Stimulated activated CD8-positive, alpha-beta memory T cell treated with anti-CD3 and anti-CD28 coated beads, Interleukin-2, amount 100 ng/mL, for 48 hours (primary cell): ENCODE data around the gene GABRA1.

ENCODE experiments used
- DNase-seq, 2 donors: peaks; one replicate each; pipeline ENCODE4 v3.0.0-alpha.2; 2020; ENCODE audit warnings: low read depth in 2 of 2

GABRA1 gene

DNA sequence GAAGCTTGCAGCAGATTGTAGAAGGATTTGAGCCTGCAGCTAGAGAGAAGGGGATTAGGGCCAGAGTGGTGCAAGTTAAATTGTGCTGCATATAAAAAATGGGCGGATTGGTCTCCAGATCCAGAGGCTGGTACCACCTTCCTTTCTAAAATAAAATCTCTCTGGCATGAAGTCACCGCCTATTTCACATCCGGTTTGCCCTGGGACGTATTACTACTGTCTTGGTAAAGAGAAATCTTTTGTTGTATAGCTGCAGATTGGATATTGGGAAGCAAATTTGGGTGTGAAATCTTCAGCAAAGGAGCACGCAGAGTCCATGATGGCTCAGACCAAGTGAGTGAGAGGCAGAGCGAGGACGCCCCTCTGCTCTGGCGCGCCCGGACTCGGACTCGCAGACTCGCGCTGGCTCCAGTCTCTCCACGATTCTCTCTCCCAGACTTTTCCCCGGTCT lies at the start of gene GABRA1:
GABRA1 (plus strand) TSS at position 180 of the 451 bp plus-strand sequence. CDS start 2,691 bp downstream, outside the sequence.
- no peak for DNase-seq

DNA sequence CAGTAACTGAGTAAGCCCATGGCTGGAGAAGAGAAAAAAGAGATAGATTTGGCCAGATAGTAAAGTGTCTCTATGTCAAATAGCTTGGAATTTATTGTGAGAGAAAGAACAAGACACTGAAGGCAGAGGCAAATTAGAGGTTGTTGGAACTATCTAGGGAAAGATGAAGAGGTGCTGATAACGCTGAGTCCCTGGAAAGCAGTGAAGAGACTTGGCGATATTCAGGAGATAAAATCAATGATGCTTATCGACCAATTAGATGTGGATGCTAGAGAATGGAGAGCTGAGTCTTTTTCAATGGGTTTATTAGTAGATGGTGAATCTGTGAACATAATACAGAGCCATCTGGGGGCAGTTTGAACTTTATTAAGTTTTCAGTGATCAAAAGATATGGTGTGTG lies 48.6 kb upstream of the GABRA1 start:
- no peak for DNase-seq

- no peak for DNase-seq
Measured at GRCh38 chr5:161804263-161804662, 43.7 kb upstream of the GABRA1 start.

- no peak for DNase-seq
Measured at GRCh38 chr5:161846746-161847145, 1.2 kb upstream of the GABRA1 start.

DNA sequence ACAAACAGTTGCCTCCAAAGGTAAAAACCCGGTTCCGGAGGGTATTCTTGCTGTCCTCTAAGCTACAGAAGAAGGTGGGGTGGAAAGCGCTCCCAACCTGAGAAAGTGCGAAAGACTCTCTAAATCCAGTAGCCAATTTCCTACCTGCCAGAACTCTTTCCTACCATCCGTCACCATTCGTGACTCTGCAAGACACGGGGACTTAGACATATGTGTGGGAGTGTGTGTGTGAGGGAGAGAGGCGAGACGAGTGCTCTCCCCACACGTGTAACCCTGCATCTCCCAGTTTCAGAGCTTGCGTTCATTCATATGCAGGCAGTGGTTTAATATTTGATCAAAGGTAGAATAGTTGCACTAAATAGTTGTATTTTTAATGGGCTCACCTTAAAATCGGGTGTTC lies 473 bp upstream of the GABRA1 start:
- DNase-seq: no peak

- DNase-seq: no peak
Measured at GRCh38 chr5:161850491-161850890, 2.6 kb downstream of the GABRA1 start.

DNA sequence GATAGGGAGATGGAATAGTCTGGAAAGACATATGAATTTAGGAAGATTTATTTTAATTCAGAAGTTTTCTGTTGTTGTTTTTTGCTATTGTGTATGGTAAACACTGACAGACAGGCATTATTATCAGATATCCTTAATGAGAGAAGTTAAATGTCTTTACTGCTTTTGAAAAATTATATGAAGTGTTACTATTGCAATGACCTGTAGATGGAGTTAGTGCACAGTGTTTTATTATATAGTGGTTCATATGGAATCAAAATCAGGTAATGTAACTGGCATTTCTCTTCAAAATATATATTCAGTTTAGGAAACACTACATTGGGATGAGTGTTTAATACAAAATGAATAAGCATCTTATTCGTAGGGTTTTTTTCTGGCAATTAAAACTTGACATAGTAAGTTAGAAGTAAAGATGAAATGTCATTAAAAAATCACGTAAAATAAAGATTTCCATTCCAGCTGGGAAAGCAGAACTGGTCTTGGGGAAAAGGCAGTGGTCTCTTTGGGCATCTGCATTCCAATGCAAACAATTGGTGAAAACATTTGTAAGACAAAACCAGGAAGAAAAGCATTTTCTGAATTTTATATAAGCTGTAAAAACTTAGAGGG lies 3.9 kb downstream of the GABRA1 start:
- no peak for DNase-seq

- no peak for DNase-seq
Measured at GRCh38 chr5:161857358-161857757, 9.4 kb downstream of the GABRA1 start.

- no peak for DNase-seq
Measured at GRCh38 chr5:161863259-161863658, 15.3 kb downstream of the GABRA1 start.

- DNase-seq: no peak
Measured at GRCh38 chr5:161863811-161864210, 15.9 kb downstream of the GABRA1 start.

DNA sequence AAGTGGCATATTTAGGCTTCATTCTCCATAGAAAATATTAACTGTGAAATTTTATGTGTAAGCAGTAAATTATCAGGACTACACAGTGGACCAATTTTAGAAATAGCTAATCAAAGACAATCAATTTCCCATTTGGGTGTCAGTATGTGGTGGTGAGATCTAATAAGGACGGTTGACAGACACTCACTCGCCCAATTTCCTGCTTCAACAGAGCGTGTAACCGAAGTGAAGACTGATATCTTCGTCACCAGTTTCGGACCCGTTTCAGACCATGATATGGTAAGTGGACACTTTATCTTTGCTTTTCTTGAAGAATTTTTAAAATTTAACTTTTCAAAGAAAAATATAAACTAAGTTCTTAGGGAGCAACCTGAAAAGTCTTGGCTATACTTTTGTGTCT lies 17.6 kb downstream of the GABRA1 start:
- no peak for DNase-seq

DNA sequence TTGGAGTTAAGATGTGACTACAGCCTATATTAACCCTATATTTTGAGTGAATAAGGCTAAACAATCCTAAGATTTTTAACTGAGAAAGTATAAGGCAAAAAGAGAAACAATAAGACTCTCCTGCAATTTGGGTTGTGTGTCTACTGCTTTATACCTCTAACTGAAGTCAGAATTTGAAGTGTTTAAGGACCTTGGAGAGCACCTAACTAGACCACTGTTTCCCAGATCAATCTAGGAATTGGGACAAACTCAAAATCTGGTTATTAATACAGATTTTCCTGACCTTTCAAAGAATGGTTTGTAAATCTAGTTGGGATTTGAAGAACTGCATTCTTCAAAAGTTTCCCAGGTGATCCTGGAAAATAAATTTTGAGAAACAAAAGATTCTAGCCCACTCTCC lies 42.1 kb downstream of the GABRA1 start:
- no peak for DNase-seq

DNA sequence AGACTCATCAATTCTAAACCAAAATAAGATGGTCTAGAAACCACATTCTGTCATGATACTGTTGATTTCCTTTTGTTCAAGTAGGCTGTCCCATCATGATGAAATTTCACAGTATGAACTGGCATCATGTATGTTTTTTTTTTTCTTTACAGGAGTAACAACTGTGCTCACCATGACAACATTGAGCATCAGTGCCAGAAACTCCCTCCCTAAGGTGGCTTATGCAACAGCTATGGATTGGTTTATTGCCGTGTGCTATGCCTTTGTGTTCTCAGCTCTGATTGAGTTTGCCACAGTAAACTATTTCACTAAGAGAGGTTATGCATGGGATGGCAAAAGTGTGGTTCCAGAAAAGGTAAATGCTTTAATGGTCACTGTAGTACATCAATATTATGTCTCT lies 47.6 kb downstream of the GABRA1 start:
- no peak for DNase-seq

GRCh38 chr5:161897033-161897432 lies 49.1 kb downstream of the GABRA1 start:
- no peak for DNase-seq

DNA sequence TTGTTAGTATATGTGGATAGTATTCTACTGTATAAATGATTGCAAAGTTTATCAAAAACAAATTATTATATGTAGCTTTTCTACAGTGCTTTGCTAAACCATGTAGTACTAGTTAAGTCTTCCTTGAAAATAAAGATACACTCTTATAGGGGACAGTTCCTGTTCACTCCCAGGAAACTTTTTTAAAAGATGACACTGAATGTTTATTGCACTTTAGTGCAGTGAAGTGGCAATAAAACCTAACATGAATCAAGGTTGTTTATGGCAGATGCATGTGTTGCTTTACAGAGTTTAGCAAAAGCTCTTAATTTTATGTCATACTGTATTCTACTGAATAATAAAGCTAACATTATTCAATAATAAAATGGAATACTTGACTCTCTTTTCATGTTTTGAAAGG lies 51.7 kb downstream of the GABRA1 start:
- DNase-seq: no peak

- DNase-seq: no peak
Measured at GRCh38 chr5:161900981-161901380, 53.1 kb downstream of the GABRA1 start.

GRCh38 chr5:161921781-161922180 lies 73.9 kb downstream of the GABRA1 start:
- DNase-seq: no peak

DNA sequence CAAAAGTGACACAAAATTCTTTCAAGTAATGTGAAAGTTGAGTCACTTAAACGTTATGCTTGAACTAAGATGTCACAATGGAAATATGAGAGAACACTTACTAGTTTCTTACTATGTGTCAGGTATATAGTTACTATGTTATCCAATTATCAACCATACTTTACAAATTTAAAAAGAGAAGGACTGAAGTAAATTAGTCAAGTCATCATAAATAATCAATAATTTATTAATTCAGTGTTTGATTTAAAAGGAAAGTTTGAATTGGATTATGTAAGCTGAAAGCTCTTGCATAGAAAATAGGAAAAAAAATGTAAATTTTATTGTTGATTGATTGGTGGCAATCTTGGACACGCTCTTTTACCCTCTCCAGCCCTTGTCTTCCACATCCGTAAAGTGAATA lies 76.3 kb downstream of the GABRA1 start:
- DNase-seq: no peak

- DNase-seq: no peak
Measured at GRCh38 chr5:161925960-161926359, 78.0 kb downstream of the GABRA1 start.

GRCh38 chr5:161934486-161934885 lies 86.6 kb downstream of the GABRA1 start:
- DNase-seq: no peak

DNA sequence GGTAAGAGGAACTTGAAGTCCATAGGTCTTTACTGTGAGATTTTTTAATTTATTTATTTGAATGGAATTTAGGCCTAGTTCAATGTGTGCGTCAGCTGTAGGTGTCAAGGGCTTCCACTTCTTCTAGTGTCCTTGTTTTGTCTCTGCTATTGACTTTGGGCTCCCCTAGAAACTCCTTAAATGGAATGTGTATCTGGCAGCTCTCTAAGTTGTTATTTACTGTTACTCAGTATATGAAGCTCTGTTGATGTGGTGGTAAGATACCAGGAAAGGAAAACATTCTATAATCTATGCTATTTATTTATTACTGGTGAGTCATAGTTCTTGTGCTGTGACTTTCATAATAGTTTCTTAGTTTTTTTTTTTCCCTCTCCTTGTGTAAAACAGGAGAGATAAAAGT lies 97.1 kb downstream of the GABRA1 start:
- DNase-seq: no peak

DNA sequence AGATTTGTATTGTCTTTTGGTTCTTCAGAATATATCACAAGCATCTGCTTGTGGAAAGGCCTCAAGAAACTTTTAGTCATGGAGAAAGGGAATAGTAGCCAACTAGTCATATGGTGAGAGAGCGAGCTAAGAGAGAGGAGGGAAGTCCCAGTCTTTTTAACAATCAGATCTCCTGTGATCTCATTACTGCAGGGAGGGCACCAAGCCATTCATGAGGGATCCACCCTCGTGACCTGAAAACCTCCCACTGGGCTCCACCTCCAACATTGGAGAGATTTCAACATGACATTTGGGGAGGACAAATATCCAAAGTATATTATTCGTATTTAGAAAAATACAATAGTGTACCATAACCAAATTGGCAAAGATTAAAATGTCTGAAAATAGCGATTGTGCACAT lies 99.0 kb downstream of the GABRA1 start:
- no peak for DNase-seq
